A549 (cell line): Measurements from ENCODE around the gene CHTF18. TPM values are rescaled to one million over a fixed set of nuclear protein-coding genes. Genes with fewer than 3 reads are reported as not detected.

Source experiments
- ATAC-seq, 2 experiments: fragments of 200-7000 bp in 1 of 2; fragments of >200 bp in 1 of 2; cut with Nextera tagmentation in 1 of 2; cut with Tn5 transposase in 1 of 2; 3 replicates each; pipeline versions ENCODE4 v1.8.0 to v1.9.1; 2018 to 2020; ENCODE audit warnings: mild to moderate bottlenecking in 1 of 2, moderate library complexity in 1 of 2
- CTCF ChIA-PET: fragments of 300-600 bp; sonication (Branson Sonifier 250); formaldehyde crosslinking; extraction: SDS; loops from one replicate; lab custom pipeline; 2021; ENCODE audit warnings: antibody characterized with exemption, inconsistent platforms; lab: Yijun Ruan, JAX
- POLR2A ChIA-PET: fragments of 350-600 bp; formaldehyde crosslinking; extraction: SDS; loops from one replicate; lab custom pipeline; 2021; ENCODE audit warnings: antibody characterized with exemption, inconsistent platforms; lab: Yijun Ruan, JAX
- DNase-seq, 2 experiments: peaks; one replicate each; pipeline versions ENCODE4 v3.0.0 to v3.0.0-alpha.2; 2011 to 2016; ENCODE audit warnings: low read depth in 1 of 2, low spot score in 1 of 2
- FAIRE-seq: peaks from 2 replicates; lab custom pipeline; 2011; peaks lifted over from hg19 to GRCh38; lab: Jason Lieb, UNC
- H3K27ac ChIP-seq, 2 experiments: fragments of >200 bp; sonication (Bioruptor Twin); formaldehyde crosslinking; 3 replicates each; pipeline ENCODE4 v1.5.1; 2016 to 2017
- H3K4me1 ChIP-seq: fragments of >200 bp; sonication (Bioruptor Twin); formaldehyde crosslinking; 3 replicates; pipeline ENCODE4 v1.6.1; 2016
- H3K4me2 ChIP-seq: fragments of >200 bp; sonication (Bioruptor Twin); formaldehyde crosslinking; 3 replicates; pipeline ENCODE4 v1.6.1; 2016
- H3K4me3 ChIP-seq: fragments of >200 bp; sonication (Bioruptor Twin); formaldehyde crosslinking; 3 replicates; pipeline ENCODE4 v1.5.1; 2016
- H3K9me3 ChIP-seq: fragments of >200 bp; sonication (Bioruptor Twin); formaldehyde crosslinking; 3 replicates; pipeline ENCODE4 v1.6.1; 2016
- BHLHE40 ChIP-seq: IDR thresholded peaks from 2 replicates; pipeline ENCODE4 v1.6.1; 2012; ENCODE audit warnings: low read depth, low read length, inconsistent platforms
- CBX2 ChIP-seq: fragments of 200-600 bp; sonication (generic); IDR thresholded peaks from 2 replicates; pipeline ENCODE4 v1.6.1; 2016; ENCODE audit warnings: low read depth, mild to moderate bottlenecking, borderline replicate concordance
- CEBPB ChIP-seq, 2 experiments: fragments of >200 bp in 1 of 2; sonication (Bioruptor Twin) in 1 of 2; formaldehyde crosslinking in 1 of 2; IDR thresholded peaks; 2 replicates each; pipeline ENCODE4 v1.6.1; 2012 to 2016
- CHD2 ChIP-seq: fragments of 150-350 bp; IDR thresholded peaks from 2 replicates; pipeline ENCODE4 v1.6.1; 2014; ENCODE audit warnings: low read length; ENCODE audit not compliant: partially characterized antibody
- EHMT2 ChIP-seq: fragments of 200-600 bp; sonication (generic); IDR thresholded peaks from 2 replicates; pipeline ENCODE4 v1.6.1; 2016; ENCODE audit warnings: antibody characterized with exemption, low read depth, mild to moderate bottlenecking, moderate library complexity
- FOSB ChIP-seq: fragments of 250-450 bp; sonication (Bioruptor Pico); IDR thresholded peaks from 2 replicates; pipeline ENCODE4 v1.5.0; 2020; ENCODE audit warnings: mild to moderate bottlenecking, moderate library complexity
- GATA3 ChIP-seq: IDR thresholded peaks from 2 replicates; pipeline ENCODE4 v1.6.1; 2012; ENCODE audit warnings: borderline replicate concordance
- HDAC2 ChIP-seq: fragments of 200-600 bp; sonication (generic); IDR thresholded peaks from 2 replicates; pipeline ENCODE4 v1.6.1; 2016
- HEYL ChIP-seq: fragments of 250-450 bp; sonication (Bioruptor Pico); IDR thresholded peaks from 2 replicates; pipeline ENCODE4 v1.8.0; 2021; ENCODE audit warnings: mild to moderate bottlenecking, moderate library complexity
- HOXA7 ChIP-seq: fragments of 250-450 bp; sonication (Bioruptor Pico); IDR thresholded peaks from 2 replicates; pipeline ENCODE4 v1.5.0; 2020; ENCODE audit warnings: mild to moderate bottlenecking, moderate library complexity
- HOXB13 ChIP-seq: fragments of 250-450 bp; sonication (Bioruptor Pico); IDR thresholded peaks from 2 replicates; pipeline ENCODE4 v1.5.0; 2020; ENCODE audit warnings: low read depth, mild to moderate bottlenecking, moderate library complexity
- KDM1A ChIP-seq: fragments of 200-600 bp; sonication (generic); IDR thresholded peaks from 2 replicates; pipeline ENCODE4 v1.6.1; 2016; ENCODE audit warnings: low read depth, mild to moderate bottlenecking
- KDM5A ChIP-seq: fragments of 200-600 bp; sonication (generic); IDR thresholded peaks from 2 replicates; pipeline ENCODE4 v1.6.1; 2016; ENCODE audit warnings: antibody characterized with exemption, mild to moderate bottlenecking
- MAFK ChIP-seq: fragments of 450-650 bp; IDR thresholded peaks from 2 replicates; pipeline ENCODE4 v1.6.1; 2014; ENCODE audit not compliant: partially characterized antibody
- NPAS2 ChIP-seq: fragments of 250-450 bp; sonication (Bioruptor Pico); IDR thresholded peaks from 2 replicates; pipeline ENCODE4 v1.8.0; 2022; ENCODE audit warnings: mild to moderate bottlenecking, moderate library complexity, borderline replicate concordance
- POLR2AphosphoS2 ChIP-seq: conservative IDR thresholded peaks from 2 replicates; pipeline ENCODE4 v1.6.1; 2012; ENCODE audit warnings: low read length, improper control_type of control experiment, inconsistent platforms
- RAD21 ChIP-seq, 2 experiments: fragments of >200 bp in 1 of 2; sonication (Bioruptor Twin) in 1 of 2; formaldehyde crosslinking in 1 of 2; IDR thresholded peaks in 1 of 2; conservative IDR thresholded peaks in 1 of 2; 2 replicates in 1 of 2; 3 replicates in 1 of 2; pipeline ENCODE4 v1.6.1; 2012 to 2018; ENCODE audit warnings: inconsistent platforms in 1 of 2
- RCOR1 ChIP-seq: fragments of 150-350 bp; IDR thresholded peaks from 2 replicates; pipeline ENCODE4 v1.6.1; 2014; ENCODE audit warnings: antibody characterized with exemption, low read length, low read depth
- RFX5 ChIP-seq: fragments of 450-650 bp; IDR thresholded peaks from 2 replicates; pipeline ENCODE4 v1.7.1; 2014; ENCODE audit warnings: antibody characterized with exemption, mild to moderate bottlenecking, moderate library complexity
- RNF2 ChIP-seq: fragments of 200-600 bp; sonication (generic); IDR thresholded peaks from 2 replicates; pipeline ENCODE4 v1.6.1; 2016; ENCODE audit warnings: low read depth, mild to moderate bottlenecking, antibody characterized with exemption, moderate library complexity, borderline replicate concordance
- SMC3 ChIP-seq: fragments of >200 bp; sonication (Bioruptor Twin); formaldehyde crosslinking; IDR thresholded peaks from 3 replicates; pipeline ENCODE4 v1.6.1; 2018; ENCODE audit warnings: inconsistent platforms
- SREBF2 ChIP-seq: fragments of 450-650 bp; IDR thresholded peaks from 2 replicates; pipeline ENCODE4 v1.6.1; 2014; ENCODE audit warnings: mild to moderate bottlenecking, moderate library complexity
- ZFP36 ChIP-seq: fragments of 450-650 bp; IDR thresholded peaks from 2 replicates; pipeline ENCODE4 v1.6.1; 2014; ENCODE audit warnings: borderline replicate concordance; ENCODE audit not compliant: partially characterized antibody
- ZSCAN20 ChIP-seq: fragments of 250-450 bp; sonication (Bioruptor Pico); IDR thresholded peaks from 2 replicates; pipeline ENCODE4 v1.8.0; 2022; ENCODE audit warnings: mild to moderate bottlenecking, moderate library complexity
- WGBS: methylation state at CpG from one replicate; pipeline ENCODE4 v1.1.6; 2017; ENCODE audit errors: missing lambda C conversion rate; 5-methylcytosine and 5-hydroxymethylcytosine counted together
- polyA plus RNA-seq, 4 experiments: library from polyadenylated mRNA; depleted of rRNA in 3 of 4; stranded (reverse); fragments of >200 nt; fragmentation: RNase III in 1 of 4; extraction: RNeasy Plus Mini Kit Qiagen cat#74134 plus additional on column Dnase treatment in 1 of 4; gene quantifications; 2 replicates in 3 of 4; 3 replicates in 1 of 4; pipeline ENCODE4 v1.2.3, GENCODE V29; 2011 to 2017
- TF ChIP-seq, protein P1 (sequence below): fragments of >200 bp; sonication (Bioruptor Twin); formaldehyde crosslinking; IDR thresholded peaks from 2 replicates; pipeline ENCODE4 v1.6.1; 2016
- TF ChIP-seq, protein P2 (sequence below): fragments of >200 bp; sonication (Bioruptor Twin); formaldehyde crosslinking; IDR thresholded peaks from 3 replicates; pipeline ENCODE4 v1.5.1; 2016
- TF ChIP-seq, protein P3 (sequence below): fragments of 250-450 bp; sonication (Bioruptor Pico); IDR thresholded peaks from 2 replicates; pipeline ENCODE4 v1.5.0; 2020; ENCODE audit warnings: low read depth, mild to moderate bottlenecking, moderate library complexity
- TF ChIP-seq, protein P4 (sequence below): fragments of 450-650 bp; IDR thresholded peaks from 2 replicates; pipeline ENCODE4 v1.6.1; 2014; ENCODE audit warnings: antibody characterized with exemption
- TF ChIP-seq, protein P5 (sequence below): fragments of >200 bp; sonication (Bioruptor Twin); formaldehyde crosslinking; IDR thresholded peaks from 3 replicates; pipeline ENCODE4 v1.6.1; 2016

CHTF18 gene
- polyA plus RNA-seq, 2 of the 4 experiments (the other 2 are of a cell fraction), result 4.8 to 36.7 TPM

DNA sequence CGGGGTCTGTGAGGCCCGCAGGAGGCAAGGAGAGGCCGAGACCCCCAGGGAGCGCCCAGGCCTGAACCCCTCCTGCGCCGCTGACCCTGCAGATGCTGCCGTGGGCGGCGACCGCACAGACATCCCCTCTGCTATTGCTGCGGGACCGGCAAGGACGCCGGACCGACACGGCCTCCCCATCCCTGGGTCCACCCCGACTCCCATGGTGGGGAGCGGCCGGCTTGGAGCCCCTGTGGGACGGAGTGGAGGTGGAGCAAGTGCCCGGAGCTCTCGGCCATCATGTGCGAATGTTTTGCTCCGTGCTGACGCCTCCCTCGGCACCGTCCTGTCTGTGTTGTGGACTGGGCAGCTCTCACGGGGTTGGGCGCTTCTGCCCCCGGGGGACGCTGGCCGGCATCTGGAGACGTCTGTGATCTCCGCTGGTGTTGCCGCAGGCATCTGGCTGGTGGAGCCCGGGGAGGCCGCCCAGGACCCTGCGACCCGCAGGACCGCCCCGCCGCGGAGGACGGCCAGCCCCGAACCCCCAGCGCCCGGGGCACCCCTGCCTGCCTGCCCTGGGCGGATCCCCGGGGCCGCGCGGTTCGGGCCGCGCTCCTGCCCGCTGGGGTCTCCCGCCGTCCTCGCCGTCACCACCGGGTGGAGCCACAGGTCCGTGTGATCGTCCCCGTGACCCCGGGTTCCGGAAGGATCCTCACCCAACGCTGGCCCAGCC lies 24.9 kb downstream of the CHTF18 start:
- ChIA-PET POLR2A (no interaction called here), CTCF (interaction anchor here (0.6 to 5.4 kb wide), 11 partner anchors 9 to 288 kb away, joined by 3 to 91 read pairs (median 4); partner anchors contain the start of gene SOX8)
- 10% methylated on average over 28 of the region's 67 CpGs for WGBS
- FAIRE-seq (no peak), ATAC-seq (peak; percentile 76 to 88), DNase-seq (peak in 1 of 2 experiments; percentile 63)
- no peaks in the 10 kb centered on the region for H3K9me3 ChIP-seq
- peak overlapping the region; percentile 43 for H3K4me3 ChIP-seq
- peak overlapping the region; percentile 99 for H3K4me2 ChIP-seq
- H3K4me1 ChIP-seq, result peaks cover 14% of the 10 kb centered on the region; the same call in 2 of the 3 replicates
- H3K27ac ChIP-seq, result peak overlapping the region; percentile 57 to 80; a peak in 5 of 6 replicates
- TF ChIP-seq, protein P1, sequence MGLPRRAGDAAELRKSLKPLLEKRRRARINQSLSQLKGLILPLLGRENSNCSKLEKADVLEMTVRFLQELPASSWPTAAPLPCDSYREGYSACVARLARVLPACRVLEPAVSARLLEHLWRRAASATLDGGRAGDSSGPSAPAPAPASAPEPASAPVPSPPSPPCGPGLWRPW, result no peak
- TF ChIP-seq CEBPB (IDR thresholded peaks at IDR 0.05) (no peak), KDM5A (peak; percentile 27; the same call in 1 of the 2 replicates), GATA3 (no peak), ZFP36 (no peak), EHMT2 (no peak), HOXB13 (CRISPR knock-in tag) (no peak), RFX5 (no peak), SMC3 (peak; percentile 92), RNF2 (no peak), FOSB (CRISPR knock-in tag) (no peak), NPAS2 (CRISPR knock-in tag) (no peak), HOXA7 (CRISPR knock-in tag) (no peak), RCOR1 (no peak), CBX2 (no peak), POLR2AphosphoS2 (no peak), KDM1A (no peak), BHLHE40 (no peak), CHD2 (no peak), MAFK (no peak), ZSCAN20 (CRISPR knock-in tag) (no peak), HDAC2 (no peak), SREBF2 (no peak), HEYL (no peak), RAD21 (conservative IDR thresholded peaks at IDR 0.05 in 1 of 2, IDR thresholded peaks at IDR 0.05 in 1 of 2) (peak; percentile 88 to 95)
- TF ChIP-seq, protein P2, sequence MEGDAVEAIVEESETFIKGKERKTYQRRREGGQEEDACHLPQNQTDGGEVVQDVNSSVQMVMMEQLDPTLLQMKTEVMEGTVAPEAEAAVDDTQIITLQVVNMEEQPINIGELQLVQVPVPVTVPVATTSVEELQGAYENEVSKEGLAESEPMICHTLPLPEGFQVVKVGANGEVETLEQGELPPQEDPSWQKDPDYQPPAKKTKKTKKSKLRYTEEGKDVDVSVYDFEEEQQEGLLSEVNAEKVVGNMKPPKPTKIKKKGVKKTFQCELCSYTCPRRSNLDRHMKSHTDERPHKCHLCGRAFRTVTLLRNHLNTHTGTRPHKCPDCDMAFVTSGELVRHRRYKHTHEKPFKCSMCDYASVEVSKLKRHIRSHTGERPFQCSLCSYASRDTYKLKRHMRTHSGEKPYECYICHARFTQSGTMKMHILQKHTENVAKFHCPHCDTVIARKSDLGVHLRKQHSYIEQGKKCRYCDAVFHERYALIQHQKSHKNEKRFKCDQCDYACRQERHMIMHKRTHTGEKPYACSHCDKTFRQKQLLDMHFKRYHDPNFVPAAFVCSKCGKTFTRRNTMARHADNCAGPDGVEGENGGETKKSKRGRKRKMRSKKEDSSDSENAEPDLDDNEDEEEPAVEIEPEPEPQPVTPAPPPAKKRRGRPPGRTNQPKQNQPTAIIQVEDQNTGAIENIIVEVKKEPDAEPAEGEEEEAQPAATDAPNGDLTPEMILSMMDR, result peak; percentile 82
- TF ChIP-seq, protein P3, sequence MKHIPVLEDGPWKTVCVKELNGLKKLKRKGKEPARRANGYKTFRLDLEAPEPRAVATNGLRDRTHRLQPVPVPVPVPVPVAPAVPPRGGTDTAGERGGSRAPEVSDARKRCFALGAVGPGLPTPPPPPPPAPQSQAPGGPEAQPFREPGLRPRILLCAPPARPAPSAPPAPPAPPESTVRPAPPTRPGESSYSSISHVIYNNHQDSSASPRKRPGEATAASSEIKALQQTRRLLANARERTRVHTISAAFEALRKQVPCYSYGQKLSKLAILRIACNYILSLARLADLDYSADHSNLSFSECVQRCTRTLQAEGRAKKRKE (CRISPR knock-in tag), result no peak
- TF ChIP-seq, protein P4, sequence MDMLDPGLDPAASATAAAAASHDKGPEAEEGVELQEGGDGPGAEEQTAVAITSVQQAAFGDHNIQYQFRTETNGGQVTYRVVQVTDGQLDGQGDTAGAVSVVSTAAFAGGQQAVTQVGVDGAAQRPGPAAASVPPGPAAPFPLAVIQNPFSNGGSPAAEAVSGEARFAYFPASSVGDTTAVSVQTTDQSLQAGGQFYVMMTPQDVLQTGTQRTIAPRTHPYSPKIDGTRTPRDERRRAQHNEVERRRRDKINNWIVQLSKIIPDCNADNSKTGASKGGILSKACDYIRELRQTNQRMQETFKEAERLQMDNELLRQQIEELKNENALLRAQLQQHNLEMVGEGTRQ, result no peak
- TF ChIP-seq, protein P5, sequence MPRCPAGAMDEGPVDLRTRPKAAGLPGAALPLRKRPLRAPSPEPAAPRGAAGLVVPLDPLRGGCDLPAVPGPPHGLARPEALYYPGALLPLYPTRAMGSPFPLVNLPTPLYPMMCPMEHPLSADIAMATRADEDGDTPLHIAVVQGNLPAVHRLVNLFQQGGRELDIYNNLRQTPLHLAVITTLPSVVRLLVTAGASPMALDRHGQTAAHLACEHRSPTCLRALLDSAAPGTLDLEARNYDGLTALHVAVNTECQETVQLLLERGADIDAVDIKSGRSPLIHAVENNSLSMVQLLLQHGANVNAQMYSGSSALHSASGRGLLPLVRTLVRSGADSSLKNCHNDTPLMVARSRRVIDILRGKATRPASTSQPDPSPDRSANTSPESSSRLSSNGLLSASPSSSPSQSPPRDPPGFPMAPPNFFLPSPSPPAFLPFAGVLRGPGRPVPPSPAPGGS, result no peak
